Osteocyte (in vitro differentiated cells): ENCODE measurements around the gene PTPRG. TPM values are rescaled to one million over a fixed set of nuclear protein-coding genes. Genes with fewer than 3 reads are reported as not detected.

ENCODE experiments used
- DNase-seq: peaks from one replicate; pipeline ENCODE4 v3.0.0; 2021; ENCODE audit warnings: mixed read lengths; ENCODE audit not compliant: unreplicated experiment; ENCODE audit errors: extremely low spot score
- H3K27ac Mint-ChIP-seq: one replicate; pipeline ENCODE4 v1.8.0; 2021; ENCODE audit warnings: mild to moderate bottlenecking, mixed read lengths; ENCODE audit not compliant: unreplicated experiment
- H3K27me3 Mint-ChIP-seq: one replicate; pipeline ENCODE4 v1.8.0; 2021; ENCODE audit warnings: mixed read lengths; ENCODE audit not compliant: unreplicated experiment
- H3K36me3 Mint-ChIP-seq: one replicate; pipeline ENCODE4 v1.8.0; 2021; ENCODE audit warnings: mixed read lengths; ENCODE audit not compliant: unreplicated experiment
- H3K4me1 Mint-ChIP-seq: one replicate; pipeline ENCODE4 v1.8.0; 2021; ENCODE audit warnings: mixed read lengths; ENCODE audit not compliant: unreplicated experiment
- H3K4me3 Mint-ChIP-seq: one replicate; pipeline ENCODE4 v1.8.0; 2021; ENCODE audit warnings: mild to moderate bottlenecking, moderate library complexity, mixed read lengths; ENCODE audit not compliant: unreplicated experiment
- H3K9me3 Mint-ChIP-seq: one replicate; pipeline ENCODE4 v1.8.0; 2021; ENCODE audit warnings: mixed read lengths; ENCODE audit not compliant: unreplicated experiment
- CTCF ChIP-seq: fragments of 200-600 bp; sonication (generic); IDR thresholded peaks from 2 replicates; pipeline ENCODE4 v1.5.0; 2021; ENCODE audit warnings: antibody characterized with exemption, mild to moderate bottlenecking, moderate library complexity
- total RNA-seq: library from RNA; stranded (reverse); gene quantifications from 2 replicates; pipeline ENCODE4 v1.2.1, GENCODE V29; 2021

The PTPRG gene
- total RNA-seq, 1 donor from 2014 or later, result 48.1 TPM

GRCh38 chr3:61684386-61684785 lies 123.0 kb downstream of the PTPRG start:
- Mint-ChIP-seq H3K27me3 (peaks cover 22% of the 10 kb centered on the region), H3K4me3 (no peak overlapping the region), H3K36me3 (no peaks in the 10 kb centered on the region), H3K27ac (no peak overlapping the region), H3K9me3 (no peaks in the 10 kb centered on the region), H3K4me1 (peaks cover 24% of the 10 kb centered on the region)
- TF ChIP-seq CTCF, result no peak
- no peak for DNase-seq

- TF ChIP-seq CTCF, result no peak
- H3K27ac Mint-ChIP-seq, result no peak overlapping the region
- DNase-seq, result no peak
- no peaks in the 10 kb centered on the region for H3K36me3 Mint-ChIP-seq
- H3K27me3 Mint-ChIP-seq, result peaks cover 22% of the 10 kb centered on the region
- no peak overlapping the region for H3K4me3 Mint-ChIP-seq
- peaks cover 24% of the 10 kb centered on the region for H3K4me1 Mint-ChIP-seq
- H3K9me3 Mint-ChIP-seq, result no peaks in the 10 kb centered on the region
These were observed 124.4 kb downstream of the PTPRG start for GRCh38 chr3:61685755-61686154.

- Mint-ChIP-seq H3K4me1 (peaks cover 24% of the 10 kb centered on the region), H3K27me3 (peaks cover 22% of the 10 kb centered on the region), H3K36me3 (no peaks in the 10 kb centered on the region), H3K27ac (no peak overlapping the region), H3K9me3 (no peaks in the 10 kb centered on the region), H3K4me3 (no peak overlapping the region)
- no peak for DNase-seq
- TF ChIP-seq CTCF, result no peak
These were observed 124.9 kb downstream of the PTPRG start for GRCh38 chr3:61686228-61686648.

GRCh38 chr3:61687206-61687605 lies 125.8 kb downstream of the PTPRG start:
- TF ChIP-seq CTCF, result no peak
- no peaks in the 10 kb centered on the region for H3K9me3 Mint-ChIP-seq
- peaks cover 22% of the 10 kb centered on the region for H3K27me3 Mint-ChIP-seq
- H3K4me1 Mint-ChIP-seq, result peaks cover 24% of the 10 kb centered on the region
- DNase-seq, result no peak
- no peak overlapping the region for H3K4me3 Mint-ChIP-seq
- H3K36me3 Mint-ChIP-seq, result no peaks in the 10 kb centered on the region
- no peak overlapping the region for H3K27ac Mint-ChIP-seq

GRCh38 chr3:61687663-61688306 lies 126.4 kb downstream of the PTPRG start:
- no peaks in the 10 kb centered on the region for H3K36me3 Mint-ChIP-seq
- H3K4me1 Mint-ChIP-seq, result peaks cover 21% of the 10 kb centered on the region
- no peak for DNase-seq
- H3K27me3 Mint-ChIP-seq, result peaks cover 22% of the 10 kb centered on the region
- H3K4me3 Mint-ChIP-seq, result no peak overlapping the region
- H3K9me3 Mint-ChIP-seq, result no peaks in the 10 kb centered on the region
- TF ChIP-seq CTCF, result no peak
- H3K27ac Mint-ChIP-seq, result no peak overlapping the region
